HG03159 (cell line): ENCODE data around the gene VSNL1.

Experiments used
- ATAC-seq: cut with Tn5 transposase; IDR thresholded peaks from one replicate; pipeline ENCODE4 v1.9.1; 2021; ENCODE audit warnings: mild to moderate bottlenecking, moderate library complexity; ENCODE audit not compliant: unreplicated experiment

Gene VSNL1

GRCh38 chr2:17580319-17580715 lies 39.8 kb downstream of the VSNL1 start:
- no peak for ATAC-seq

DNA sequence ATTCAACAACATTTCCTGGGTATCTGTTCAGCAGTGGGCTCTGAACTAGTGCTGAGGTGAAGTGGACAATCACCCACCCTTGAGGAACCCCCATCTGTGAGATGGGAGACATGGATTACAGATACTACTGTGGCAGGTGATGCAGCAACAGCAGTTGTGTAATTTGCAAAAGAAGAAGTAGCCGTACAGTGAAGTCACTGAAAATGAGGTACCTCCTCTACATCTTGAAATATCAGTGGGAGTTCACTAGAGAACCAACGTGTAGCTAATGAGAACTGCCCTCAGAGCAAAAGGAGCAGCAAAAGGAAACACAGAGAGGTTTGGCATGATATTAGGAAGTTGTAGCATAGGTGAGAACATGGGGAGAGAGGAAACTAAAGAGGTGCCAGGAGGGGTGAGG lies 41.3 kb downstream of the VSNL1 start:
- ATAC-seq, result no peak

DNA sequence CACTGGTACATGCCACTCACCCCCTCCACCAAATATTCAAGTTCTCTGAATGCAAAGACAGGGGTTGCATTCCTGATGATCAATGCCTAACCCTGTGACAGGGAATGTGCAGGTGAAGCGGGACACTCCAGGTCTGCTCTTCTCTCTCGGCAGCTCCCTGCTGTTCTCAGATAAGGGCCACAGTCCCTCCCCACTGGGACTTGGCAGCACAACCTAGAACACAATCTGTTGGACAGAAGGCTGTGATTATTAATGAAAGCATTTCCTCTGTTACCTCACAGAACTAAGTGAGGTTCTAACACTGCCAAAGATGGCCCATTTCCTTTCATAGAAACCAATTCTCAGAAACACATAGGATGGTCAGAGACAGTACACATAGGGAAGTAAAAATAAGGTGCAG lies 42.7 kb downstream of the VSNL1 start:
- no peak for ATAC-seq

GRCh38 chr2:17583646-17584045 lies 43.1 kb downstream of the VSNL1 start:
- ATAC-seq, result no peak

DNA sequence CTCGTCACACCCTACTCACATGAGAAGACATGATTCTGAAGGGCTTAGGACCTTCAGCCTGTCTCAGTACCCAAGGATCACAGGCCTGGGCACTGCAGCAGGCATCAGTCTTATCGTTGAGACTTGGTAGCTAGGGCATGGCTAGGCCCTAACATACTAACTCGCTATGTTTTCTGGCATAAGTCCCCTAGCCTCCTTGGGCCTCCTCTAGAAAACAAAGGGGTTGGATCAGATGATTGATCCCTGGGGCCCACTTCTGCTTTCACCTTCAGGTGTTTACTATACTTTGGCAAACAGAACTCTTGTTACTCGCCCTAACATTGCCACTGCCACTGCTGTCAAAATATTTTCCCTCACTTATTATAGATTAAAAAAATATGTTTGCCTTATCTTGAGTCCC lies 44.2 kb downstream of the VSNL1 start:
- ATAC-seq, result no peak

GRCh38 chr2:17587469-17587868 lies 47.0 kb downstream of the VSNL1 start:
- no peak for ATAC-seq

DNA sequence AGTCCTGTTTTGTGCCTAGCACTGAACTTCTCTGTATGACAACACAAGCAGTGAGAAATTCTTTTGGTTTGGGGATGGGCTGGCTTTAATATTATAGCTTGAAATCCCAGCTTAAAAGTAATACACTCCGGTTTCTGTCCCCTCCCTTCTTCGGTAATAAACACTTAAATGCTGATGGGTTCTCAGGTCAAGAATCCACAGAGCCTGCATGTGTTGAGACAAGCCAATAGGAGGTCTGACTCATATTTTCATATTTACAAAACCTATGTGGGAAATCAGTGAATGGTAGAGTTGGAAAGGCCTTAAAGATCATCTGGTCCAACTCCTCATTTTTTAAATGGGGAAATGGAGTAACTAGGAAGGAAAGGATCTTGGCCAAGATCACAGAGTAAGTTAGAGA lies 47.5 kb downstream of the VSNL1 start:
- no peak for ATAC-seq

GRCh38 chr2:17589406-17590035 lies 49.0 kb downstream of the VSNL1 start:
- no peak for ATAC-seq

DNA sequence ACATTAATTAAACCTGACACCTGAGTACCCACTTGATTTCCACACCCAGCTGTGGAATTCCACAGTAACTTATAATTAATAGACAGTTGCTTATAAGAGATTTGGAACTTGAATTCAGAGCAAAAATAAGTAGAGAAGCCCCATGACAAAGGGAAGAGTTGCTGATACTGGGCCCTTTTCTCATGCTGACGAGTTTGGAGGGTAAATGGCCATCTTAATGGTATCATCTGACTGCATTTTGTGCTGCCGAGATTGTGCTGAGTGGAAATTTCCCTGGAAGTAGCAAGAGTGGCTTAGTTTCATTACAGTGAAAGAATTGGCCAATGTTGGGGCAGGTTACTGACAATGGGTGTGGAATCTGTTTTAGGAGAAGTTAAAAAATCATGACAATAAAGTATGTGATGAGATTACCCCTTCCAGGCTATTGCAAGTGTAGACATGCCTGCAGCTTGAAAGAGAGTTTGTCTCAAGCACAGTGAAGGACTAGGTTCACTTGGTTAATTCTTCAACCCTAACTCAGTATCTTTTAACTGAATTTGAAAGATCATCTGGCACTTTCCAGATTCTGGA lies 49.9 kb downstream of the VSNL1 start:
- ATAC-seq, result no peak

GRCh38 chr2:17591846-17592245 lies 51.4 kb downstream of the VSNL1 start:
- no peak for ATAC-seq

GRCh38 chr2:17592731-17593409 lies 52.4 kb downstream of the VSNL1 start:
- no peak for ATAC-seq

DNA sequence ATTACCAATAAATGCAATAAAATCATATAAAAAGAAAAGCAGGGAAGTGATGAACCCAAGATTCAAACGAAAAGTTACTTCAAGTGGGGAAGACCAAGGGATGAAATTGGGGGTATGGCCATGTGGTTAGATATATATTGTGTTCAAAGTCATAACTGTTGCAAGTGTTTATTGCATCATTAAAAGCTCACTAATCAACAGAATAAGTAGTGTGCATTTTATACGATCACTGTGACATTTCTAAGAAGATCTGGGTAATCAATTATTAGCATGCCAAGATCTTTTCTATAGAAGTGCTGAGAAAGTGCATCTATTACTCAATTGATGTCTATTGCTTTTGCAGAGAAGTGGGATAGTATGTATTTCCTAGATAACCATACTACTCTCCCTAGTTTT lies 52.9 kb downstream of the VSNL1 start:
- ATAC-seq, result no peak

GRCh38 chr2:17593841-17594491 lies 53.5 kb downstream of the VSNL1 start:
- no peak for ATAC-seq

DNA sequence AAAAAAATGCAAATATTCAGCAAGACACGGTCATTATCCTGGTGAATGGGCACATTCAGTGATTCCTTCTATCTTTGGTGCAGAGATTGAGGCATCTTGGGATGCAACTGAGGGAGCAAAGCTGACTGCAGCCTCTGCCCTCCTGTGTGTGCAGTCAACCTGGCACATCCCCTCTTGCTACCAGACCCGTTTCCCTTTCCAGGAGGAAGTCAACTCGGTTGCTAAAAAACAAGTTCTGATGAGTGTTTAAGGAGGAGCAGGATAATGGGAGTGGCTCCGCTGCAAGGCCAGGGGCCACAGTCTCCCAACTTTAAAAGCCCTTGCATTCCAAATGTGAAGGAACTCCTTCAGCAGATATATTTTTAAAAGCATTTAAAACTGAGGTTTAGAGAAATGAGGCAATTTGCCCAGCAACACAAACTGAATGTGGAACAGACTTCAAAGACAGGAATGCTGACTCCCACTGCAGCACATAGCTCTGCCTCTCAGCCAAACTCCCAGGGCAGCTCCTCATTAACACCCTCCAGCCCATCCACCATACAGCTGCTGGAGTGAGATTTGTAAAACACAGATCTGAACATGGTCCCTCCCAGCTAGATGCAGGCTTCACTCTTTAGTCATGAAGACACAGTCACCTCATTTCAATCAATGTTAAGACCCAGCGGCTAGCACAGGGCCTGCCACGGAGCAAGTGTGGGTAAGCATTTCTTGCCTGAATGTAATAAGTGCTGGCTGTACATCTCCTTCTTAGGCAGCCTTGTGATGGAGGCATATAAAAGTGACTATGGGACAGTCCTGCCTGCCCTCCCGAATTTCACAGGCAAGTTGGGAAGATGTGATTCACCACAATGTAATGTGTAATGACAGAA lies 54.3 kb downstream of the VSNL1 start:
- no peak for ATAC-seq

DNA sequence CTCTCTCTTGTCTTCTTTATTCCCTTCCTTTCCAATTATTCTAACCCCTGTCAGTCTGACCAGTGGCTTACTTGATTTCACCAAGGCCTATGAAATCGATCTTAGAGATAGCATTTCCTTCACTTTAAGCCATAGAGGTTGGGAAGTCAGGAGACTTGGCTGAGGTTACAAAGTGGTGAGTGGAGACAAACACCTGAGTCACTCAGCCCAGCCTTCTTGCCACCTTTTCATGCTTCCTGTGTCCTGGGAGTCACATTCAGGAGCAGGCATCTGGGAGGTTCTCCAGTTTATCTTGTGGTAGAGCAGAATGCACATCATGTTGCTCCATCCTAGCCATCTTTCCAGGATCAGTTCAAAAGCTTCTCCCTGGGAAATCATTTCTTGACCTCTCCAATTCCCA lies 59.1 kb downstream of the VSNL1 start:
- no peak for ATAC-seq

DNA sequence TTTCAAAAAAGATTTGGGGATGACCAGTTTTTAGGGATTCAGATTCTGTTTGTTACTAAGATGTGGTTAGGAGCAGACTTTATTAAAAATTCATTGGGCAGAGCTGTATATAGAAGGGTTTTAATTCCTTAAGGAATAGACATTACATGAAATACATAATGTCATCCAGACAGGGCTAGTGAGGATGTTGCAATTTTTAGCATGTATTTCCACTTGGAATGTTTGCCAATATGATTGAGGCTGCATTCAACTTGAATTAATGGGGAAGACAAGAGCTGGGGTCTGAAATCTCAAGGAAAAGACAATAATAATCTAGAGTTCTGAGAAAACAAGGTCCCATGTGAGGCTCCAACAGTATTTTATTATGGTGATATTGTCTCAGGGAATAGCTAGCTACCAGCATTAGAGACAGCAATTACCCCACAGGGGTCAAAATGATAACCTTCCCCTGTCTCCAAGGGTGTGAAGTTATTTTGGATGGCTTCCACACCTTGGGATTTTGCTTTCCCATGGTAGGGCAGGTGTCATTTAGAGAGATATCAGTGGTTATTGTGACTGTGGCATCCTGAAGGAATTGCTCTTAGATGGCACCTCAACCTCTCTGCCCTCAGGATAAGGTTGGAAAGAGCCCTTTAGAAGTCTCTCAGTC lies 60.2 kb downstream of the VSNL1 start:
- ATAC-seq, result no peak

DNA sequence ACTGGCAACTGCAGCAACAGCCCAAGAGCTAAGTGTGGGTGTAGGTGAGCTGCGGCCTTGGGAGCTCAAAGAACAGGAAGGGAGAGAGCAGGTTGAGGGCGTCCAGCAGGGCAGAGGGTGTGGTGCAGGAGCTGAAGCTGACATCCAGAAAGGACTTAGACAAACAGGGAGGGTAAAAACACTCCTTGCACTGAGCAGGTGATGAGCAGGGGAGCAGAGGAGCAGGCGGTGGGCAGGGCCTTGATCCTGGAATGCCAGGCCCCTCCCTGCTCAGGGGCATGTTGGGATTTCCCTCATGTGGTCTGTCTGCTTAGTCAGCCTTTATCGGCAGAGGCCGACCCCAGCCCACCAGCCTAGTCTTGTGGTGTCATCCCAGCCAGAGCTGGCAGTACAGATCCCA lies 63.6 kb downstream of the VSNL1 start:
- ATAC-seq, result no peak

- ATAC-seq, result no peak
Observed at GRCh38 chr2:17605696-17606095, 65.2 kb downstream of the VSNL1 start.

- no peak for ATAC-seq
Observed at GRCh38 chr2:17606851-17607250, 66.4 kb downstream of the VSNL1 start.

DNA sequence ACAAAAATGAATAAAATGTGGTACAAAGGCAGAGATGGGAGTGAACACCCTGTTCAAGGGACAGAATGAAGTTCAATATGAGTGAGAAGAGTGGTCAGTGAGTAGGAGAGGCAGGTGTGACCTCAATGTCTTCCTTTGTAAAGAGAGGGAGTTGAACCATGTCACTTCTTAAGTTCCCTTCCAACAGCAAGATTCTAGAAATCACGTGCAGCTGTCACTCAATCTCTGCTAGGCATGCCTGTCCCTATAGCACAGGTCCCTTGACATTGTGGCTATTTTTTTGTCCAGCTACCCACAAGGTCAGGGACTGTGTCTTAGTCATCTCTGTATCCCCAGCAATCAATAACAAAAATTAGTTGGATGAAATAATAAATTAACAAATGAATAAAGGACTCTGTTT lies 66.9 kb downstream of the VSNL1 start:
- ATAC-seq, result no peak

DNA sequence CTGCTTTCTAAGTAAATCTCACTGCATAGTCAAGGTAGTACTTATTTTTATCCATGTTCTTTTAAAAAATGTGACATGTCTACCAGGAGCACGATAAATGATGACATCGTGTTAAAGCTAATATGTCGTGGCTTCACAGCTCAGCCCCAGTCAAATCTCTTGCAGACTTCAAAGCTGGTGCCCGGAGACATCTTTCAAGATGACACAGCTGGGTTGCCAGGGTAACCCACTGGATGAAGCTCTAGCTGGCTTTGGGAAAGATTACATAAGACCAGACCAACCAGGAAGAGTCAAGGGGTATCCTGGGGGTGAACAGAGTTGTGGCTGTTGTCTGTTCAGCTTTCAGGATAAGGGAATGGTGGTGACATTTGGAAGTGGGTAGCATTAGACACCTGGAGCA lies 67.8 kb downstream of the VSNL1 start:
- ATAC-seq, result no peak
